ENCODE results near the gene SSR1. TPM values are rescaled to one million over a fixed set of nuclear protein-coding genes. Genes with fewer than 3 reads are reported as not detected.

SSR1 gene
- total and polyA plus RNA-seq, 2 of the 13 experiments (the other 11 are each of a cell fraction or from before 2014, with no cell fraction given): 203 to 243 TPM

DNA sequence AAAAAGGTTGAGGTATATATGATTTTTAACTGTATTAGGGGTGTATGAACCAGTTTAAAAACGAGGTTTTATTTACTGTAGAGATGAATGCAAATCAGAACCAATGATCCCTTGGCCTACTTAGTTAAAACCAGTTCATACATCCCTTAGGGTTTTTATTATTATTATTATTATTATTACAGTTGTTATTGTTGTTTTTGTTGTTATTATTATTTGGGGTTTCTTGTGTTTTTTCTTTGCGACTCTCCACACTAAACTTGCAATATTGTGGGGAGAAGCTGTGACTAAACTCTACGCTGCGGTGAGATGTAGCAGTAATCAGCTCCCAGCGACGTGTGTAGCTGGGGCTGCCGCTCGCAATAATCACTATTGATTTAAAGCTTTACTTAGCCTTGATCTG lies 62.2 kb downstream of the SSR1 start (continued):
- TF ChIP-seq AHDC1 (CRISPR knock-in tag; IDR thresholded peaks at IDR 0.05; ENCODE audit: borderline replicate concordance): no peak

GRCh38 chr6:7249946-7250643 lies 62.9 kb downstream of the SSR1 start:
- Histone ChIP-seq H3K4me3 (replicated peaks in 1 of 3; ENCODE audit: insufficient read depth in 1 of 3, low read depth in 2 of 3, low read length in 3 of 3) (no peak overlapping the region), H4K20me1 (ENCODE audit: insufficient read depth, low read length) (no peaks in the 10 kb centered on the region), H3K4me1 (ENCODE audit: insufficient read depth, low read length) (peaks cover 4% of the 10 kb centered on the region), H3K9ac (ENCODE audit: insufficient read depth, low read depth, low read length) (no peak overlapping the region), H3K27ac (ENCODE audit: extremely low read length, insufficient read depth, low read length) (no peak overlapping the region), H3K9me3 (ENCODE audit: low read length) (no peaks in the 10 kb centered on the region), H3K36me3 (replicated peaks in 1 of 2; ENCODE audit: control insufficient read depth in 1 of 2, insufficient read depth in 2 of 2, low read length in 2 of 2) (peaks cover 44 to 63% of the 10 kb centered on the region in 2 experiments), H3K27me3 (ENCODE audit: control insufficient read depth in 1 of 2, insufficient read depth in 2 of 2, low read length in 2 of 2) (no peaks in the 10 kb centered on the region), H2AFZ (ENCODE audit: low read length) (no peak overlapping the region), H3K4me2 (ENCODE audit: low read depth, low read length) (no peak overlapping the region), H3K79me2 (ENCODE audit: insufficient read depth, low read length) (no peaks in the 10 kb centered on the region)
- no TSS peak for BruUV-seq (replicated peaks)
- POLR2A ChIA-PET: interaction anchor here (0.9 kb wide), 1 partner anchor 9 kb away, joined by 3 read pairs; no protein-coding TSS in a partner anchor
- in situ Hi-C loops (cut with HindIII; ENCODE audit: extremely low pct_ligation_motif_present, low pct_unique_long_range_greater_than_20kb) (no loop called here), intact Hi-C loops (cut with micrococcal nuclease; ENCODE audit: unreplicated experiment) (no loop called here)
- CTCF ChIA-PET (ENCODE audit: low intra/inter-chr PET ratio, low total read pairs): no interaction called here
- FAIRE-seq: no peak
- 98% methylated on average over 7 of the region's 7 CpGs for WGBS (ENCODE audit: low lambda C conversion rate)
- ATAC-seq: no peak
- DNase-seq (ENCODE audit: low spot score): no peak
- 0 out of 2 replicates have a peak, but pooled peaks have one; percentile 19 for TF ChIP-seq POLR2AphosphoS5 (IDR thresholded peaks at IDR 0.05; ENCODE audit: low read depth, low read length)
- no peak for TF ChIP-seq ZNF746 (CRISPR knock-in tag; IDR thresholded peaks at IDR 0.05)
